NCI-H510A treated with DMSO at 0.1 percent for 48 hours (cell line): Measurements from ENCODE around the gene KRT85.

Experiments used
- DNase-seq: peaks from one replicate; lab custom pipeline; 2025; lab: John Stamatoyannopoulos, UW

Gene KRT85

GRCh38 chr12:52367876-52368275 lies 595 bp upstream of the KRT85 start:
- no peak for DNase-seq

- DNase-seq, result no peak
These were observed 2.3 kb downstream of the KRT85 start for GRCh38 chr12:52364901-52365489.

GRCh38 chr12:52364061-52364460 lies 3.2 kb downstream of the KRT85 start:
- DNase-seq, result no peak

GRCh38 chr12:52363111-52363679 lies 4.1 kb downstream of the KRT85 start:
- no peak for DNase-seq

GRCh38 chr12:52362118-52362726 lies 5.1 kb downstream of the KRT85 start:
- DNase-seq, result no peak

- no peak for DNase-seq
These were observed 5.7 kb downstream of the KRT85 start for GRCh38 chr12:52361553-52361952.

GRCh38 chr12:52360663-52361271 lies 6.5 kb downstream of the KRT85 start:
- no peak for DNase-seq

- no peak for DNase-seq
These were observed 7.1 kb downstream of the KRT85 start for GRCh38 chr12:52360106-52360662.

- DNase-seq, result no peak
These were observed 7.6 kb downstream of the KRT85 start for GRCh38 chr12:52359621-52360061.

GRCh38 chr12:52358575-52359350 lies 8.5 kb downstream of the KRT85 start:
- no peak for DNase-seq

GRCh38 chr12:52356762-52357580 lies 10.3 kb downstream of the KRT85 start:
- DNase-seq, result no peak

GRCh38 chr12:52356031-52356761 lies 11.1 kb downstream of the KRT85 start:
- no peak for DNase-seq

GRCh38 chr12:52355176-52355575 lies 12.1 kb downstream of the KRT85 start:
- DNase-seq, result no peak

GRCh38 chr12:52354200-52354599 lies 13.1 kb downstream of the KRT85 start:
- DNase-seq, result no peak

- DNase-seq, result no peak
These were observed 13.5 kb downstream of the KRT85 start for GRCh38 chr12:52353766-52354165.

- no peak for DNase-seq
These were observed 14.3 kb downstream of the KRT85 start for GRCh38 chr12:52352951-52353350.

- no peak for DNase-seq
These were observed 15.9 kb downstream of the KRT85 start for GRCh38 chr12:52351196-52352059.

GRCh38 chr12:52350786-52351185 lies 16.5 kb downstream of the KRT85 start:
- no peak for DNase-seq

GRCh38 chr12:52350021-52350620 lies 17.2 kb downstream of the KRT85 start:
- DNase-seq, result no peak
